Vagina (tissue), 2 donors: Measurements from ENCODE around the gene PHKG2. TPM values are rescaled to one million over a fixed set of nuclear protein-coding genes. Genes with fewer than 3 reads are reported as not detected.

Source experiments
- DNase-seq, 2 donors: peaks; one replicate each; pipeline ENCODE4 v3.0.0-alpha.2; 2017; ENCODE audit errors: extremely low spot score in 2 of 2
- H3K27ac ChIP-seq: fragments of 200-600 bp; sonication (generic); one replicate; pipeline ENCODE4 v1.5.1; 2019
- H3K27me3 ChIP-seq: fragments of 200-600 bp; sonication (generic); one replicate; pipeline ENCODE4 v1.5.1; 2019
- H3K36me3 ChIP-seq, 2 donors: fragments of 200-600 bp; sonication (generic); one replicate each; pipeline ENCODE4 v1.5.1; 2017 to 2019
- H3K4me1 ChIP-seq: fragments of 200-600 bp; sonication (generic); one replicate; pipeline ENCODE4 v1.5.1; 2019
- H3K4me3 ChIP-seq, 2 donors: fragments of 200-600 bp; sonication (generic); 1 replicate in 1 of 2; 2 replicates in 1 of 2; pipeline ENCODE4 v1.5.1; 2016 to 2019
- H3K9me3 ChIP-seq: fragments of 200-600 bp; sonication (generic); one replicate; pipeline ENCODE4 v1.5.1; 2019
- POLR2A ChIP-seq, 2 donors: fragments of 450-650 bp; IDR thresholded peaks; one replicate each; pipeline ENCODE4 v1.6.1; 2017; ENCODE audit warnings: antibody characterized with exemption in 2 of 2, mild to moderate bottlenecking in 2 of 2, moderate library complexity in 2 of 2
- POLR2AphosphoS5 ChIP-seq, 2 donors: sonication (generic); formaldehyde crosslinking; IDR thresholded peaks; one replicate each; pipeline ENCODE4 v1.9.0; 2017; ENCODE audit warnings: antibody characterized with exemption in 2 of 2, mild to moderate bottlenecking in 2 of 2, low read depth in 1 of 2; ENCODE audit not compliant: insufficient read depth in 1 of 2
- intact Hi-C: fragments of 100-400 bp; cut with DNase I; formaldehyde crosslinking; loops from one replicate; pipeline ENCODE4 v1.15.1; 2023
- total RNA-seq: library from RNA; depleted of rRNA; stranded (reverse); fragments of >200 nt; gene quantifications from one replicate; pipeline ENCODE4 v1.2.3, GENCODE V29; 2016
- TF ChIP-seq, protein P1 (sequence below), 3 experiments: fragments of 450-650 bp in 2 of 3; fragments of 200-600 bp in 1 of 3; sonication (generic) in 1 of 3; IDR thresholded peaks; one replicate each; pipeline ENCODE4 v1.5.1; 2017 to 2019; ENCODE audit warnings: antibody characterized with exemption in 3 of 3, mild to moderate bottlenecking in 2 of 3, moderate library complexity in 2 of 3

The PHKG2 gene
- total RNA-seq, 1 donor from 2014 or later = 32.9 TPM

DNA sequence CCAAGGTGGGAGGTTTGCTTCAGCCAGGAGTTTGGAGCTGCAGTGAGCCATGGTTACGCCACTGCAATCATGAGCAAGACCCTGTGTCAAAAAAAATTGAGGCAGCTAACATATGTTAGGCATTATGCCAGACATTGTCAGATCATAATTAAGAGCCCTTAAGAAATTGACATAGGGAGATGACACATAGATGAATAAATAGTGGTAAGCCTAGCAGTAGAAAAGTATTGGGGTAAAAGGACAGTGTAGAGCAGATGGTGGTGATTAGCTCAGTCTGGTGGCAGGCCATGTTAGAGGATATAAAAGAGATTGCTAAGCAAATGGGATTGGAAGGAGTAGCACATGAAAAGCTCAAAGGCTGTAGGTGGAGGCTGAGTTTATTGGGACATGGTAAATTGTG, 26.6 kb upstream of the PHKG2 start:
- no peaks in the 10 kb centered on the region for H3K9me3 ChIP-seq
- no peak overlapping the region for H3K4me3 ChIP-seq
- H3K27me3 ChIP-seq = no peaks in the 10 kb centered on the region
- TF ChIP-seq, protein P1, sequence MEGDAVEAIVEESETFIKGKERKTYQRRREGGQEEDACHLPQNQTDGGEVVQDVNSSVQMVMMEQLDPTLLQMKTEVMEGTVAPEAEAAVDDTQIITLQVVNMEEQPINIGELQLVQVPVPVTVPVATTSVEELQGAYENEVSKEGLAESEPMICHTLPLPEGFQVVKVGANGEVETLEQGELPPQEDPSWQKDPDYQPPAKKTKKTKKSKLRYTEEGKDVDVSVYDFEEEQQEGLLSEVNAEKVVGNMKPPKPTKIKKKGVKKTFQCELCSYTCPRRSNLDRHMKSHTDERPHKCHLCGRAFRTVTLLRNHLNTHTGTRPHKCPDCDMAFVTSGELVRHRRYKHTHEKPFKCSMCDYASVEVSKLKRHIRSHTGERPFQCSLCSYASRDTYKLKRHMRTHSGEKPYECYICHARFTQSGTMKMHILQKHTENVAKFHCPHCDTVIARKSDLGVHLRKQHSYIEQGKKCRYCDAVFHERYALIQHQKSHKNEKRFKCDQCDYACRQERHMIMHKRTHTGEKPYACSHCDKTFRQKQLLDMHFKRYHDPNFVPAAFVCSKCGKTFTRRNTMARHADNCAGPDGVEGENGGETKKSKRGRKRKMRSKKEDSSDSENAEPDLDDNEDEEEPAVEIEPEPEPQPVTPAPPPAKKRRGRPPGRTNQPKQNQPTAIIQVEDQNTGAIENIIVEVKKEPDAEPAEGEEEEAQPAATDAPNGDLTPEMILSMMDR (IDR thresholded peaks at IDR 0.05) = no peak
- TF ChIP-seq POLR2AphosphoS5 (IDR thresholded peaks at IDR 0.05; ENCODE audit: insufficient read depth in 1 of 2, low read depth in 1 of 2) (no peak), POLR2A (IDR thresholded peaks at IDR 0.05) (no peak)
- intact Hi-C loops = no loop called here
- no peak for DNase-seq
- no peaks in the 10 kb centered on the region for H3K4me1 ChIP-seq
- H3K36me3 ChIP-seq = peaks cover 3 to 96% of the 10 kb centered on the region in 2 donors
- no peak overlapping the region for H3K27ac ChIP-seq

DNA sequence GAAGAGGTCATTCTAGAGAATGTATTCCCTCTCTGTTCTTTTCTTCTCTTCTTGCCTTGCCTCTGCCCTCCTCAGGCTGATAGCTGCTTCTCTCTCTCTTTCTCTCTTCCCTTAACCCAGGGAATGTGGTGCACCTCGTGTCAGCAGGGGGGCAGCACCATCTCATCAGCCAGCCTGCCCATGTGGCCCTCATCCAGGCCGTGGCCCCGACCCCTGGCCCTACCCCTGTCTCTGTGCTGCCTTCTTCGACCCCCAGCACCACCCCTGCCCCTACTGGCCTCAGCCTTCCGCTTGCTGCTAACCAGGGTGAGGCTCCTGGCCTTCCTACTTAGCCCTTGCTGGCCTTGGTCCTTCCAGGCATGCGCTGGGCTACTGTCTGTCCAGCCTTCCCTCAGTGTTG, 25.8 kb upstream of the PHKG2 start:
- peaks cover 3 to 94% of the 10 kb centered on the region in 2 donors for H3K36me3 ChIP-seq
- H3K27ac ChIP-seq = no peak overlapping the region
- TF ChIP-seq, protein P1 (IDR thresholded peaks at IDR 0.05) = no peak
- TF ChIP-seq POLR2A (IDR thresholded peaks at IDR 0.05) (no peak), POLR2AphosphoS5 (IDR thresholded peaks at IDR 0.05; ENCODE audit: insufficient read depth in 1 of 2, low read depth in 1 of 2) (no peak)
- H3K9me3 ChIP-seq = no peaks in the 10 kb centered on the region
- H3K27me3 ChIP-seq = no peaks in the 10 kb centered on the region
- H3K4me1 ChIP-seq = no peaks in the 10 kb centered on the region
- intact Hi-C loops = no loop called here
- no peak for DNase-seq
- no peak overlapping the region for H3K4me3 ChIP-seq

DNA sequence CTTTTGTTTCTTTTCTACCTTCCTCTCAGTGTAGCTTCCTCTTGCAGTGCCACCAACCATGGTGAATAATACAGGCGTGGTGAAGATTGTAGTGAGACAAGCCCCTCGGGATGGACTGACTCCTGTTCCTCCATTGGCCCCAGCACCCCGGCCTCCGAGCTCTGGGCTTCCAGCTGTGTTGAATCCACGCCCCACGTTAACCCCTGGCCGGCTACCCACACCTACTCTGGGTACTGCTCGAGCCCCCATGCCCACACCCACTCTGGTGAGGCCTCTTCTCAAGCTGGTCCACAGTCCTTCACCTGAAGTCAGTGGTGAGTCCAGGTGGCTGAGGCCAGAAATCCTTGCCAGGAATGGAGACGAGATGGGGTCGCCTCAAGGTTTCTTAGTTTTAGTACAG, 25.3 kb upstream of the PHKG2 start:
- intact Hi-C loops = no loop called here
- Histone ChIP-seq H3K27ac (no peak overlapping the region), H3K4me1 (no peaks in the 10 kb centered on the region), H3K36me3 (peaks cover 3 to 90% of the 10 kb centered on the region in 2 donors), H3K27me3 (no peaks in the 10 kb centered on the region), H3K9me3 (no peaks in the 10 kb centered on the region), H3K4me3 (no peak overlapping the region)
- no peak for DNase-seq
- TF ChIP-seq, protein P1 (IDR thresholded peaks at IDR 0.05) = no peak
- TF ChIP-seq POLR2A (IDR thresholded peaks at IDR 0.05) (no peak), POLR2AphosphoS5 (IDR thresholded peaks at IDR 0.05; ENCODE audit: insufficient read depth in 1 of 2, low read depth in 1 of 2) (no peak)

DNA sequence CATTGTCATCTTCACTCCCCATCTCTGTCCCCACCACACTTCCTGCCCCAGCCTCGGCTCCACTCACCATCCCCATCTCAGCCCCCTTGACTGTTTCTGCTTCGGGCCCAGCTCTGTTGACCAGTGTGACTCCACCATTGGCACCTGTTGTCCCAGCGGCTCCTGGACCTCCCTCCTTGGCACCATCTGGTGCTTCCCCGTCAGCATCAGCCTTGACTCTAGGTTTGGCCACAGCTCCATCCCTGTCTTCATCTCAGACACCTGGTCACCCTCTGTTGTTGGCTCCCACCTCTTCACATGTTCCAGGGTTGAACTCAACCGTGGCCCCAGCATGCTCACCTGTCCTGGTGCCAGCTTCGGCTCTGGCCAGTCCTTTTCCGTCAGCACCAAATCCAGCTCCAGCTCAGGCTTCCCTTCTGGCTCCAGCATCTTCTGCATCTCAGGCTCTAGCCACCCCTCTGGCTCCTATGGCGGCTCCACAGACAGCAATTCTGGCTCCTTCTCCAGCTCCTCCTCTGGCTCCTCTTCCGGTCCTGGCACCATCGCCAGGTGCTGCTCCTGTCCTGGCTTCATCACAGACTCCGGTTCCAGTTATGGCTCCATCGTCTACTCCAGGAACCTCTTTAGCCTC, 24.4 kb upstream of the PHKG2 start:
- Histone ChIP-seq H3K27ac (no peak overlapping the region), H3K9me3 (no peaks in the 10 kb centered on the region), H3K4me3 (no peak overlapping the region), H3K36me3 (peaks cover 3 to 82% of the 10 kb centered on the region in 2 donors), H3K27me3 (no peaks in the 10 kb centered on the region), H3K4me1 (no peaks in the 10 kb centered on the region)
- intact Hi-C loops = no loop called here
- no peak for DNase-seq
- TF ChIP-seq POLR2AphosphoS5 (IDR thresholded peaks at IDR 0.05; ENCODE audit: insufficient read depth in 1 of 2, low read depth in 1 of 2) = no peak
- TF ChIP-seq, protein P1 (IDR thresholded peaks at IDR 0.05) = no peak
- no peak for TF ChIP-seq POLR2A (IDR thresholded peaks at IDR 0.05)

DNA sequence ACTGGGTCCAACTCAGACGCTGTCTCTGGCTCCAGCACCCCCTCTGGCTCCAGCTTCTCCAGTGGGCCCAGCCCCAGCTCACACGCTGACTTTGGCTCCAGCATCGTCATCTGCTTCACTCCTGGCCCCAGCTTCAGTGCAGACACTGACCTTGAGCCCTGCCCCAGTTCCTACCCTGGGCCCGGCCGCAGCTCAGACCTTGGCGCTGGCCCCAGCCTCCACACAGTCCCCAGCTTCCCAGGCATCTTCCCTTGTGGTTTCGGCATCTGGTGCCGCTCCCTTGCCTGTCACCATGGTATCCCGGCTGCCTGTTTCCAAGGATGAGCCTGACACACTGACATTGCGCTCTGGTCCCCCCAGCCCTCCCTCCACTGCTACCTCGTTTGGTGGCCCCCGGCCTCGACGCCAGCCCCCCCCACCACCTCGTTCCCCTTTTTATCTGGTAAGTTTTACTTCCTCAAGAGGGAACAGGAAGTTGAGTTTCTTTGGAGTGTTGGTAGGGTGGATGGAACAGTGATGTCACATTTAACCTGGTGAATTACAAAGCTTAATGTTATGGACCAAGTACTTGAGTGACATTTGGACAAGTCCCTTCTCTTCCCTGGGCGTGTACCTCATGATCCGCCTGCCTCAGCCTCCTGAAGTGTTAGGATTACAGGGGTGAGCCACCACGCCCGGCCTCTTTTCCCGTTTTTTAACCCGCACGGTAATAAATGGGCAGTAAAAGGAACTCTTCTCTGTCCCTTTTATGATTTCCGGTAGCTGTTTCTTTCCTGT, 23.4 kb upstream of the PHKG2 start:
- TF ChIP-seq POLR2A (IDR thresholded peaks at IDR 0.05) (no peak), POLR2AphosphoS5 (IDR thresholded peaks at IDR 0.05; ENCODE audit: insufficient read depth in 1 of 2, low read depth in 1 of 2) (no peak)
- TF ChIP-seq, protein P1 (IDR thresholded peaks at IDR 0.05) = no peak
- H3K27me3 ChIP-seq = no peaks in the 10 kb centered on the region
- intact Hi-C loops = no loop called here
- no peaks in the 10 kb centered on the region for H3K4me1 ChIP-seq
- H3K9me3 ChIP-seq = no peaks in the 10 kb centered on the region
- DNase-seq = no peak
- peaks cover 3 to 82% of the 10 kb centered on the region in 2 donors for H3K36me3 ChIP-seq
- H3K27ac ChIP-seq = no peak overlapping the region
- H3K4me3 ChIP-seq = no peak overlapping the region
